K562 (cell line): ENCODE data around the gene NAA80.

Experiments used
- EZH2 ChIP-seq: IDR thresholded peaks from 2 replicates; pipeline ENCODE4 v1.6.1; 2012; ENCODE audit warnings: low read depth, mild to moderate bottlenecking, inconsistent platforms, low read length, borderline replicate concordance
- FOXK1 ChIP-seq: sonication (generic); formaldehyde crosslinking; IDR thresholded peaks from 2 replicates; pipeline ENCODE4 v1.8.0; 2022; ENCODE audit warnings: missing genetic modification reagents, mild to moderate bottlenecking, borderline replicate concordance
- GATA2 ChIP-seq: sonication (generic); formaldehyde crosslinking; IDR thresholded peaks from 2 replicates; pipeline ENCODE4 v1.4.0; 2020; ENCODE audit warnings: mild to moderate bottlenecking, missing genetic modification reagents
- POLR2A ChIP-seq: fragments of 450-650 bp; conservative IDR thresholded peaks from 2 replicates; pipeline ENCODE4 v1.6.1; 2016
- RAD51 ChIP-seq: fragments of 450-650 bp; IDR thresholded peaks from 2 replicates; pipeline ENCODE4 v1.7.1; 2016; ENCODE audit warnings: low read depth, mild to moderate bottlenecking, borderline replicate concordance
- SMC3 ChIP-seq: conservative IDR thresholded peaks from 2 replicates; pipeline ENCODE4 v1.6.1; 2011; ENCODE audit warnings: low read depth, low read length, improper control_type of control experiment; ENCODE audit not compliant: insufficient read depth
- SRSF1 ChIP-seq: fragments of 200-400 bp; formaldehyde crosslinking; IDR thresholded peaks from 2 replicates; pipeline ENCODE4 v1.6.1; 2017; ENCODE audit warnings: mild to moderate bottlenecking, low read depth, low read length, moderate library complexity
- STAT5A ChIP-seq: IDR thresholded peaks from 2 replicates; pipeline ENCODE4 v1.6.1; 2012; ENCODE audit warnings: low read length, inconsistent platforms, borderline replicate concordance
- TOE1 ChIP-seq, 2 experiments: fragments of 450-650 bp in 1 of 2; sonication (generic) in 1 of 2; formaldehyde crosslinking in 1 of 2; IDR thresholded peaks; 2 replicates each; pipeline versions ENCODE4 v1.7.1 to v1.8.0; 2016 to 2022; ENCODE audit warnings: borderline replicate concordance in 2 of 2, mild to moderate bottlenecking in 2 of 2, antibody characterized with exemption in 1 of 2, inconsistent platforms in 1 of 2, low read depth in 1 of 2, missing genetic modification reagents in 1 of 2, moderate library complexity in 1 of 2
- ZNF274 ChIP-seq: IDR thresholded peaks from 2 replicates; pipeline ENCODE4 v1.6.1; 2011; ENCODE audit warnings: low read depth, mild to moderate bottlenecking, low read length, moderate library complexity, borderline replicate concordance
- TF ChIP-seq, protein P1 (sequence below), 3 experiments: IDR thresholded peaks in 2 of 3; conservative IDR thresholded peaks in 1 of 3; 2 replicates each; pipeline ENCODE4 v1.5.1; 2011 to 2012; ENCODE audit warnings: low read length in 3 of 3, mild to moderate bottlenecking in 3 of 3, control low read depth in 2 of 3, improper control_type of control experiment in 1 of 3, inconsistent platforms in 1 of 3, low read depth in 1 of 3, mixed read lengths in 1 of 3, moderate library complexity in 1 of 3; ENCODE audit not compliant: insufficient read depth in 2 of 3
- TF ChIP-seq, protein P2 (sequence below): sonication (generic); formaldehyde crosslinking; IDR thresholded peaks from 2 replicates; pipeline ENCODE4 v1.8.0; 2022; ENCODE audit warnings: mild to moderate bottlenecking, missing genetic modification reagents, borderline replicate concordance
- TF ChIP-seq, protein P3 (sequence below): conservative IDR thresholded peaks from 2 replicates; pipeline ENCODE4 v1.6.1; 2011; ENCODE audit warnings: low read depth, mild to moderate bottlenecking, low read length; ENCODE audit not compliant: control insufficient read depth

DNA sequence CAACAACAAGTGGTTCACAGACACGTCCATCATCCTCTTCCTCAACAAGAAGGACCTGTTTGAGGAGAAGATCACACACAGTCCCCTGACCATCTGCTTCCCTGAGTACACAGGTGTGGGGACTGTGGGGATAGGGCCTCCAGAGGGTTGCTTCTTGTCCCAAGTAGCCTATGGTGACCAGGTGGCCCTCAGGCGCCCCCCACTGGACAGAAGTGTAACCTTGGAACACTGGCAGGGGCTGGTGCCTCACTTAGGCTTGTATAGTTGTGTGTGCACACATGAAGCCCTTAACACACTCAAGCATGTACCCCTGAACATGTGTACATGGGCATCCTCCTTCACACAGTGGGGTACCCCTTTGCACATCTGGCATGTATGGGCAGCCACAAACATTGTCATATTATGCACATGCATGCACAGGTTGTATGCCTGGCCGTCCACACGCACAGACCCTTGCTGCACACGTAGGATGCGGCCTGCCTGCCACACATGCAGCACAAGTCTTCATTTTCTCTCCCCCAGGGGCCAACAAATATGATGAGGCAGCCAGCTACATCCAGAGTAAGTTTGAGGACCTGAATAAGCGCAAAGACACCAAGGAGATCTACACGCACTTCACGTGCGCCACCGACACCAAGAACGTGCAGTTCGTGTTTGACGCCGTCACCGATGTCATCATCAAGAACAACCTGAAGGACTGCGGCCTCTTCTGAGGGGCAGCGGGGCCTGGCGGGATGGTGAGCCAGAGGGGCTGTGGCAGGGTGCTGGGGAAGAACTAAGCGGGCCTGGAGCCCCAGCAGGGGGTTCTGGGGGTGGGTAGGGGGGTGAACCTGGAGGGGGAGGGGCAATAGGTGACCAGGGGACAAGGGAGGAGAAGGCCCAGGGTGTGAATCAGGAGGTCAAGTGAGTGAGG lies 42.0 kb downstream of the NAA80 start:
- TF ChIP-seq ZNF274 (no peak), RAD51 (no peak), STAT5A (no peak), EZH2 (no peak), GATA2 (CRISPR knock-in tag) (no peak), SRSF1 (no peak), SMC3 (no peak), POLR2A (no peak), FOXK1 (CRISPR knock-in tag) (no peak), TOE1 (IDR thresholded peaks at IDR 0.05; ENCODE audit: borderline replicate concordance) (no peak), TOE1 (CRISPR knock-in tag; IDR thresholded peaks at IDR 0.05; ENCODE audit: borderline replicate concordance, low read depth) (no peak)
- TF ChIP-seq, protein P1, sequence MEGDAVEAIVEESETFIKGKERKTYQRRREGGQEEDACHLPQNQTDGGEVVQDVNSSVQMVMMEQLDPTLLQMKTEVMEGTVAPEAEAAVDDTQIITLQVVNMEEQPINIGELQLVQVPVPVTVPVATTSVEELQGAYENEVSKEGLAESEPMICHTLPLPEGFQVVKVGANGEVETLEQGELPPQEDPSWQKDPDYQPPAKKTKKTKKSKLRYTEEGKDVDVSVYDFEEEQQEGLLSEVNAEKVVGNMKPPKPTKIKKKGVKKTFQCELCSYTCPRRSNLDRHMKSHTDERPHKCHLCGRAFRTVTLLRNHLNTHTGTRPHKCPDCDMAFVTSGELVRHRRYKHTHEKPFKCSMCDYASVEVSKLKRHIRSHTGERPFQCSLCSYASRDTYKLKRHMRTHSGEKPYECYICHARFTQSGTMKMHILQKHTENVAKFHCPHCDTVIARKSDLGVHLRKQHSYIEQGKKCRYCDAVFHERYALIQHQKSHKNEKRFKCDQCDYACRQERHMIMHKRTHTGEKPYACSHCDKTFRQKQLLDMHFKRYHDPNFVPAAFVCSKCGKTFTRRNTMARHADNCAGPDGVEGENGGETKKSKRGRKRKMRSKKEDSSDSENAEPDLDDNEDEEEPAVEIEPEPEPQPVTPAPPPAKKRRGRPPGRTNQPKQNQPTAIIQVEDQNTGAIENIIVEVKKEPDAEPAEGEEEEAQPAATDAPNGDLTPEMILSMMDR (IDR thresholded peaks at IDR 0.05 in 2 of 3, conservative IDR thresholded peaks at IDR 0.05 in 1 of 3; ENCODE audit: insufficient read depth in 2 of 3, low read depth in 1 of 3, low read length in 3 of 3), result peak; percentile 6 to 46 (median 29); a peak in 2 of 6 replicates
- TF ChIP-seq, protein P2, sequence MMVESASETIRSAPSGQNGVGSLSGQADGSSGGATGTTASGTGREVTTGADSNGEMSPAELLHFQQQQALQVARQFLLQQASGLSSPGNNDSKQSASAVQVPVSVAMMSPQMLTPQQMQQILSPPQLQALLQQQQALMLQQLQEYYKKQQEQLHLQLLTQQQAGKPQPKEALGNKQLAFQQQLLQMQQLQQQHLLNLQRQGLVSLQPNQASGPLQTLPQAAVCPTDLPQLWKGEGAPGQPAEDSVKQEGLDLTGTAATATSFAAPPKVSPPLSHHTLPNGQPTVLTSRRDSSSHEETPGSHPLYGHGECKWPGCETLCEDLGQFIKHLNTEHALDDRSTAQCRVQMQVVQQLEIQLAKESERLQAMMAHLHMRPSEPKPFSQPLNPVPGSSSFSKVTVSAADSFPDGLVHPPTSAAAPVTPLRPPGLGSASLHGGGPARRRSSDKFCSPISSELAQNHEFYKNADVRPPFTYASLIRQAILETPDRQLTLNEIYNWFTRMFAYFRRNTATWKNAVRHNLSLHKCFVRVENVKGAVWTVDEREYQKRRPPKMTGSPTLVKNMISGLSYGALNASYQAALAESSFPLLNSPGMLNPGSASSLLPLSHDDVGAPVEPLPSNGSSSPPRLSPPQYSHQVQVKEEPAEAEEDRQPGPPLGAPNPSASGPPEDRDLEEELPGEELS, result no peak
- TF ChIP-seq, protein P3, sequence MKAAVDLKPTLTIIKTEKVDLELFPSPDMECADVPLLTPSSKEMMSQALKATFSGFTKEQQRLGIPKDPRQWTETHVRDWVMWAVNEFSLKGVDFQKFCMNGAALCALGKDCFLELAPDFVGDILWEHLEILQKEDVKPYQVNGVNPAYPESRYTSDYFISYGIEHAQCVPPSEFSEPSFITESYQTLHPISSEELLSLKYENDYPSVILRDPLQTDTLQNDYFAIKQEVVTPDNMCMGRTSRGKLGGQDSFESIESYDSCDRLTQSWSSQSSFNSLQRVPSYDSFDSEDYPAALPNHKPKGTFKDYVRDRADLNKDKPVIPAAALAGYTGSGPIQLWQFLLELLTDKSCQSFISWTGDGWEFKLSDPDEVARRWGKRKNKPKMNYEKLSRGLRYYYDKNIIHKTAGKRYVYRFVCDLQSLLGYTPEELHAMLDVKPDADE, result no peak
